Endodermal cell (in vitro differentiated cells): Measurements from ENCODE around the gene PYDC1. TPM values are rescaled to one million over a fixed set of nuclear protein-coding genes. Genes with fewer than 3 reads are reported as not detected.
"Not testable (repeated sequence)": the region's sequence is repeated elsewhere in the genome, so short reads cannot be mapped to it uniquely, and the experiment has no call there.

Experiments used
- DNase-seq: peaks from one replicate; pipeline ENCODE4 v3.0.0-alpha.2; 2017
- H3K27ac ChIP-seq: 2 replicates; pipeline ENCODE4 v1.5.1; 2013; ENCODE audit warnings: mild to moderate bottlenecking, low read depth, low read length, moderate library complexity
- H3K27me3 ChIP-seq: 2 replicates; pipeline ENCODE4 v1.6.1; 2013; ENCODE audit warnings: mild to moderate bottlenecking, low read length, moderate library complexity; ENCODE audit not compliant: insufficient read depth, control insufficient read depth, poor library complexity, severe bottlenecking
- H3K36me3 ChIP-seq: 2 replicates; pipeline ENCODE4 v1.7.0; 2013; ENCODE audit warnings: mild to moderate bottlenecking, low read length, moderate library complexity; ENCODE audit not compliant: control insufficient read depth, insufficient read depth
- H3K4me1 ChIP-seq: one replicate; pipeline ENCODE4 v1.7.0; 2013; ENCODE audit warnings: low read length; ENCODE audit not compliant: control insufficient read depth, insufficient read depth
- H3K4me3 ChIP-seq: 2 replicates; pipeline ENCODE4 v1.5.1; 2013; ENCODE audit warnings: mild to moderate bottlenecking, low read length, moderate library complexity
- H3K9ac ChIP-seq: 2 replicates; pipeline ENCODE4 v1.6.1; 2013; ENCODE audit warnings: mild to moderate bottlenecking, low read length, moderate library complexity; ENCODE audit not compliant: poor library complexity, severe bottlenecking; ENCODE audit errors: extremely low read depth
- H3K9me3 ChIP-seq: 2 replicates; pipeline ENCODE4 v1.6.1; 2013; ENCODE audit warnings: mild to moderate bottlenecking, low read length, moderate library complexity; ENCODE audit not compliant: control insufficient read depth
- H3K27ac Mint-ChIP-seq: 2 replicates; pipeline ENCODE4 v1.8.0; 2020; ENCODE audit warnings: mixed read lengths
- H3K27me3 Mint-ChIP-seq: 2 replicates; pipeline ENCODE4 v1.8.0; 2021; ENCODE audit warnings: mild to moderate bottlenecking, mixed read lengths; ENCODE audit not compliant: insufficient read depth
- H3K36me3 Mint-ChIP-seq: 2 replicates; pipeline ENCODE4 v1.8.0; 2020; ENCODE audit warnings: low read depth, mixed read lengths
- H3K4me1 Mint-ChIP-seq: 2 replicates; pipeline ENCODE4 v1.8.0; 2020; ENCODE audit warnings: mixed read lengths
- H3K4me3 Mint-ChIP-seq: 2 replicates; pipeline ENCODE4 v1.8.0; 2020; ENCODE audit warnings: mild to moderate bottlenecking, moderate library complexity, mixed read lengths
- H3K9me3 Mint-ChIP-seq: 2 replicates; pipeline ENCODE4 v1.8.0; 2020; ENCODE audit warnings: mild to moderate bottlenecking, mixed read lengths
- CTCF ChIP-seq: fragments of 200-600 bp; sonication (generic); conservative IDR thresholded peaks from 2 replicates; pipeline ENCODE4 v1.5.0; 2021; ENCODE audit warnings: antibody characterized with exemption, mild to moderate bottlenecking
- WGBS, 2 experiments: methylation state at CpG; one replicate each; pipeline versions ENCODE4 v1.1.5 to v1.1.7; 2013; ENCODE audit warnings: missing lambda C conversion rate in 2 of 2, mixed read lengths in 1 of 2; ENCODE audit not compliant: insufficient coverage in 1 of 2, insufficient read length in 1 of 2; 5-methylcytosine and 5-hydroxymethylcytosine counted together
- total RNA-seq, 2 donors: library from RNA; stranded (reverse); fragmentation: NEBNext Ultra II Directional in 1 of 2; extraction: Animal tissue kit (Norgen Biotek cat#: 25700) in 1 of 2; gene quantifications; 2 replicates in 1 of 2; 3 replicates in 1 of 2; pipeline ENCODE4 v1.2.1, GENCODE V29; 2021

The PYDC1 gene
- total RNA-seq, 2 donors from 2014 or later, result not detected

DNA sequence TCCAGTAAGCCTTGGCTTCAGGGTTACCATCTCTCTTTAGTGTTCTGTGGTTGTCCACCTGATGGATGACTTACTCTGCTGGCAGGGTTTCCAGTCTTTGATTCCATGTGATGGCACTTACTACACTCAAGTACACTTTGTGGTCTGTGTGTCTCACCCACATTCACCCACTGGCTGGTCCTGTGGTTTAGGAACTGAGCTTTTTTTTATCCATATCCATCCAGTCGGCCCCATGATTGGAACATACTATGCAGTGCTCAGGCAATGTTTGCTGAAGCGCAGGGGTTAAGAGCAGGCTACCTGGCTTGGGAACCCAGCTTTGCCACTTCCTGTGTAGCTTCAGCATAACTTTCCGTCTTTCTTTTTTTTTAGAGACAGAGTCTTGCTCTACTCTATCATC lies 39.8 kb downstream of the PYDC1 start:
- Mint-ChIP-seq H3K36me3 (peaks cover 12% of the 10 kb centered on the region), H3K9me3 (no peaks in the 10 kb centered on the region), H3K4me1 (peaks cover 8% of the 10 kb centered on the region), H3K27ac (no peak overlapping the region), H3K4me3 (no peak overlapping the region), H3K27me3 (no peaks in the 10 kb centered on the region)
- Histone ChIP-seq H3K27me3 (no peaks in the 10 kb centered on the region), H3K27ac (no peak overlapping the region), H3K4me1 (no peaks in the 10 kb centered on the region), H3K4me3 (no peak overlapping the region), H3K9me3 (no peaks in the 10 kb centered on the region), H3K36me3 (peaks cover 9% of the 10 kb centered on the region), H3K9ac (no peak overlapping the region)
- DNase-seq, result no peak
- no peak for TF ChIP-seq CTCF
- WGBS, 2 experiments, result 75 to 86% methylated on average over 3 of the region's 3 CpGs

GRCh38 chr16:31170048-31170447 lies 46.9 kb downstream of the PYDC1 start:
- not testable (repeated sequence) for H3K27me3 Mint-ChIP-seq, H3K9ac ChIP-seq, H3K27me3 ChIP-seq, H3K9me3 ChIP-seq, H3K4me1 ChIP-seq, H3K9me3 Mint-ChIP-seq, H3K4me1 Mint-ChIP-seq, H3K36me3 Mint-ChIP-seq, H3K4me3 Mint-ChIP-seq, H3K4me3 ChIP-seq, H3K36me3 ChIP-seq, DNase-seq
- H3K27ac ChIP-seq, result peak overlapping the region; percentile 61
- WGBS, 2 experiments, result no CpG with 5 or more reads among the region's 2 CpGs
- H3K27ac Mint-ChIP-seq, result peak overlapping the region; percentile 44

DNA sequence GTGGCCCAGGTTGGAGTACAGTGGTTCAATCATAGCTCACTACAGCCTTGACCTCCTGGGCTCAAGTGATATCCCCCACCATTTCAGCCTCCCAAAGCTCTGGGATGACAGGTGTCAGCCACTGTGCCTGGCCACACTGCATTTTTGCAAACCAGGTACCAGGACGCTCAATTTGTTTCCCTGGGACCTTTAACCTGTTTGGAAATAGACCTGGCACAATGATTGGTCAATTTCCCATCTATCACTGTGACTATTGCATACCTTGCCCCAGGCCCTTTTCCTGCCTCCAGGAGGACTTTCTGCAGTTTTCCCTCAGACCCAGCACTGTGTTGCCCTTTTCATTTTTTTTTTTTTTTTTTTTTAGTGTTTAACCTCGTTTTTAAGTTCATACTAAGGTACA lies 48.1 kb downstream of the PYDC1 start:
- H3K27ac ChIP-seq, result no peak overlapping the region
- no peak overlapping the region for H3K9ac ChIP-seq
- peaks cover 3% of the 10 kb centered on the region for H3K4me1 ChIP-seq
- no peak overlapping the region for H3K4me3 ChIP-seq
- no peaks in the 10 kb centered on the region for H3K27me3 Mint-ChIP-seq
- no peaks in the 10 kb centered on the region for H3K9me3 ChIP-seq
- 82 to 83% methylated on average over 1 of the region's 2 CpGs for WGBS, 2 experiments
- H3K36me3 Mint-ChIP-seq, result no peaks in the 10 kb centered on the region
- H3K36me3 ChIP-seq, result no peaks in the 10 kb centered on the region
- no peak overlapping the region for H3K27ac Mint-ChIP-seq
- no peaks in the 10 kb centered on the region for H3K27me3 ChIP-seq
- H3K4me3 Mint-ChIP-seq, result no peak overlapping the region
- peaks cover 4% of the 10 kb centered on the region for H3K9me3 Mint-ChIP-seq
- H3K4me1 Mint-ChIP-seq, result peaks cover 5% of the 10 kb centered on the region
- TF ChIP-seq CTCF, result no peak
- no peak for DNase-seq

- H3K4me1 Mint-ChIP-seq, result peaks cover 5% of the 10 kb centered on the region
- peaks cover 4% of the 10 kb centered on the region for H3K9me3 Mint-ChIP-seq
- DNase-seq, result no peak
- Histone ChIP-seq H3K27me3 (no peaks in the 10 kb centered on the region), H3K4me1 (peaks cover 3% of the 10 kb centered on the region), H3K4me3 (no peak overlapping the region), H3K36me3 (no peaks in the 10 kb centered on the region), H3K9ac (no peak overlapping the region), H3K27ac (no peak overlapping the region), H3K9me3 (no peaks in the 10 kb centered on the region)
- no peaks in the 10 kb centered on the region for H3K36me3 Mint-ChIP-seq
- no peaks in the 10 kb centered on the region for H3K27me3 Mint-ChIP-seq
- TF ChIP-seq CTCF, result no peak
- WGBS, 2 experiments, result 94 to 96% methylated on average over 7 to 8 of the region's 8 CpGs
- H3K27ac Mint-ChIP-seq, result no peak overlapping the region
- H3K4me3 Mint-ChIP-seq, result no peak overlapping the region
Observed at GRCh38 chr16:31167315-31167714, 49.6 kb downstream of the PYDC1 start.
